SU-DHL-6 (cell line): Measurements from ENCODE around the gene PLIN1.

Experiments used
- H2AFZ ChIP-seq: fragments of 200-600 bp; sonication (generic); 2 replicates; pipeline ENCODE4 v1.6.1; 2014; ENCODE audit warnings: low read depth, mild to moderate bottlenecking, moderate library complexity, mixed read lengths, antibody characterized with exemption, low read length; ENCODE audit not compliant: severe bottlenecking
- H3F3A ChIP-seq: fragments of 200-600 bp; shearing (Covaris generic); 2 replicates; pipeline ENCODE4 v1.6.0; 2016; ENCODE audit warnings: antibody characterized with exemption, mild to moderate bottlenecking; ENCODE audit not compliant: insufficient read depth
- H3K27ac ChIP-seq: fragments of 200-600 bp; sonication (generic); 2 replicates; pipeline ENCODE4 v1.5.1; 2016; ENCODE audit warnings: low read depth, mild to moderate bottlenecking, low read length, moderate library complexity, mixed read lengths
- H3K27me3 ChIP-seq: fragments of 200-600 bp; sonication (generic), shearing (Covaris generic); 2 replicates; pipeline ENCODE4 v1.6.0; 2014; ENCODE audit warnings: mild to moderate bottlenecking, low read length
- H3K36me3 ChIP-seq: fragments of 200-600 bp; sonication (generic); 2 replicates; pipeline ENCODE4 v1.6.1; 2014; ENCODE audit warnings: mild to moderate bottlenecking, low read length, mixed read lengths
- H3K4me2 ChIP-seq: fragments of 300-600, 200-600 bp; shearing (Covaris generic), sonication (generic); 2 replicates; pipeline ENCODE4 v1.6.0; 2014; ENCODE audit warnings: low read length, low read depth, mild to moderate bottlenecking; ENCODE audit not compliant: poor library complexity, severe bottlenecking
- H3K4me3 ChIP-seq: fragments of 200-600 bp; sonication (generic); 2 replicates; pipeline ENCODE4 v1.5.1; 2014; ENCODE audit warnings: antibody characterized with exemption, low read length, mild to moderate bottlenecking, mixed read lengths; ENCODE audit not compliant: insufficient read depth, poor library complexity, severe bottlenecking
- H3K79me2 ChIP-seq: fragments of 200-600 bp; sonication (generic); 2 replicates; pipeline ENCODE4 v1.6.1; 2014; ENCODE audit warnings: mild to moderate bottlenecking, low read length, moderate library complexity; ENCODE audit not compliant: insufficient read depth
- H3K9ac ChIP-seq: fragments of 200-600 bp; sonication (generic); 2 replicates; pipeline ENCODE4 v1.7.0; 2014; ENCODE audit warnings: mild to moderate bottlenecking, low read length
- H3K9me2 ChIP-seq: fragments of 200-600 bp; sonication (generic); replicated peaks from 2 replicates; pipeline ENCODE4 v1.6.1; 2014; ENCODE audit warnings: low read length; ENCODE audit not compliant: insufficient read depth
- H3K9me3 ChIP-seq: fragments of 200-600 bp; sonication (generic); 2 replicates; pipeline ENCODE4 v1.6.1; 2014; ENCODE audit warnings: low read length, mixed read lengths; ENCODE audit not compliant: insufficient read depth
- H4K20me1 ChIP-seq: fragments of 200-600 bp; sonication (generic); 2 replicates; pipeline ENCODE4 v1.6.1; 2014; ENCODE audit warnings: low read depth, mild to moderate bottlenecking, antibody characterized with exemption, low read length, moderate library complexity, mixed read lengths
- CTCF ChIP-seq: fragments of 200-600 bp; sonication (generic); IDR thresholded peaks from one replicate; pipeline ENCODE4 v1.5.1; 2017; ENCODE audit warnings: antibody characterized with exemption, mild to moderate bottlenecking, low read length, moderate library complexity; ENCODE audit not compliant: insufficient read depth, poor library complexity, severe bottlenecking
- EZH2phosphoT487 ChIP-seq: fragments of 200-600 bp; sonication (generic), shearing (Covaris generic); conservative IDR thresholded peaks from 2 replicates; pipeline ENCODE4 v1.6.1; 2018; ENCODE audit warnings: mild to moderate bottlenecking, antibody characterized with exemption, low read length, moderate library complexity, mixed read lengths

PLIN1 gene

GRCh38 chr15:89641053-89641452 is 38.1 kb downstream of the PLIN1 start:
- Histone ChIP-seq H3K27ac (no peak overlapping the region), H3K9me3 (no peaks in the 10 kb centered on the region), H3K4me2 (no peak overlapping the region), H3K36me3 (no peaks in the 10 kb centered on the region), H2AFZ (no peak overlapping the region), H3K27me3 (no peaks in the 10 kb centered on the region), H3K9ac (no peak overlapping the region), H3F3A (no peaks in the 10 kb centered on the region), H3K79me2 (no peaks in the 10 kb centered on the region), H3K4me3 (no peak overlapping the region), H3K9me2 (no peaks in the 10 kb centered on the region), H4K20me1 (no peaks in the 10 kb centered on the region)
- no peak for TF ChIP-seq CTCF
- no peak for TF ChIP-seq EZH2phosphoT487

GRCh38 chr15:89640245-89640644 is 38.9 kb downstream of the PLIN1 start:
- Histone ChIP-seq H3K27me3 (no peaks in the 10 kb centered on the region), H4K20me1 (no peaks in the 10 kb centered on the region), H3K9me2 (no peaks in the 10 kb centered on the region), H3K79me2 (no peaks in the 10 kb centered on the region), H3K36me3 (no peaks in the 10 kb centered on the region), H3F3A (no peaks in the 10 kb centered on the region), H3K9ac (no peak overlapping the region), H2AFZ (no peak overlapping the region), H3K4me3 (no peak overlapping the region), H3K27ac (no peak overlapping the region), H3K9me3 (no peaks in the 10 kb centered on the region), H3K4me2 (no peak overlapping the region)
- TF ChIP-seq EZH2phosphoT487 (no peak), CTCF (no peak)

- Histone ChIP-seq H3K9ac (no peak overlapping the region), H3K27ac (no peak overlapping the region), H3K79me2 (no peaks in the 10 kb centered on the region), H3K27me3 (no peaks in the 10 kb centered on the region), H3K4me2 (no peak overlapping the region), H3F3A (no peaks in the 10 kb centered on the region), H3K36me3 (no peaks in the 10 kb centered on the region), H3K9me2 (no peaks in the 10 kb centered on the region), H2AFZ (no peak overlapping the region), H3K4me3 (no peak overlapping the region), H3K9me3 (no peaks in the 10 kb centered on the region), H4K20me1 (no peaks in the 10 kb centered on the region)
- TF ChIP-seq CTCF, result no peak
- no peak for TF ChIP-seq EZH2phosphoT487
Measured at GRCh38 chr15:89633585-89633984, 45.6 kb downstream of the PLIN1 start.
